HL-60 (cell line): ENCODE data around the gene PPP1R16B.

Experiments
- DNase-seq, 2 experiments: peaks; one replicate each; pipeline ENCODE4 v3.0.0-alpha.2; 2010 to 2020; ENCODE audit warnings: low read depth in 1 of 2, low spot score in 1 of 2
- H3K27ac ChIP-seq: fragments of 250-450 bp; sonication (Bioruptor Pico); replicated peaks from 2 replicates; pipeline ENCODE4 v1.5.1; 2020; ENCODE audit warnings: mild to moderate bottlenecking, moderate library complexity
- H3K27me3 ChIP-seq: fragments of 250-450 bp; sonication (Bioruptor Pico); 2 replicates; pipeline ENCODE4 v1.5.1; 2021; ENCODE audit warnings: mild to moderate bottlenecking, moderate library complexity; ENCODE audit not compliant: insufficient read depth, poor library complexity, severe bottlenecking
- H3K4me3 ChIP-seq: replicated peaks from 2 replicates; pipeline ENCODE4 v1.5.1; 2011; ENCODE audit warnings: mild to moderate bottlenecking, control low read depth, low read length; ENCODE audit not compliant: insufficient read depth
- GABPA ChIP-seq: IDR thresholded peaks from 2 replicates; pipeline ENCODE4 v1.6.1; 2012; ENCODE audit warnings: low read depth
- POLR2AphosphoS5 ChIP-seq: IDR thresholded peaks from 2 replicates; pipeline ENCODE4 v1.6.1; 2012; ENCODE audit warnings: low read depth
- SPI1 ChIP-seq: IDR thresholded peaks from 2 replicates; pipeline ENCODE4 v1.6.1; 2012; ENCODE audit warnings: low read depth, mild to moderate bottlenecking, borderline replicate concordance
- TF ChIP-seq, protein P1 (sequence below): IDR thresholded peaks from one replicate; pipeline ENCODE4 v1.5.1; 2011; ENCODE audit warnings: low read length, control low read depth, inconsistent platforms; ENCODE audit not compliant: insufficient read depth
- TF ChIP-seq, protein P2 (sequence below): IDR thresholded peaks from 2 replicates; pipeline ENCODE4 v1.6.1; 2012; ENCODE audit warnings: low read depth; ENCODE audit not compliant: insufficient replicate concordance

The PPP1R16B gene

DNA sequence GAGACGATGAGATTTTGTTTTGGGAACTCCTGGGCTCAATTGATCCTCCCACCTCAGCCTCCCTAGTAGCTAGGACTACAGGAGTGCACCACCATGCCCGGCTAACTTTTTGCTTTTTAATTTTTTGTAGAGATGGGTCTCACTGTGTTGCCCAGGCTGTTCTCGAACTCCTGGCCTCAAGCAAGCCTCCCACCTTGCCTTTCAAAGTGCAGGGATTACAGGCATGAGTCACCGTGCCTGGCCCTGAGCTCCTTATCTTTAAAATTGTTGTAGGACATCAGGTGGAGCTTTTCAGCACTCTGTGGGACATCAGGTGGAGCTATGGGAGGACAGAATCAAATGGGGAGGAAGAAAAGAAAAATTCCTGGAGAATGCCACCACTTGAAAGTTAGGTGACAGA is 44.5 kb upstream of the PPP1R16B start:
- H3K4me3 ChIP-seq = no peak overlapping the region
- H3K27ac ChIP-seq = no peak overlapping the region
- no peaks in the 10 kb centered on the region for H3K27me3 ChIP-seq
- no peak for DNase-seq
- TF ChIP-seq SPI1 = no peak
- TF ChIP-seq, protein P1, sequence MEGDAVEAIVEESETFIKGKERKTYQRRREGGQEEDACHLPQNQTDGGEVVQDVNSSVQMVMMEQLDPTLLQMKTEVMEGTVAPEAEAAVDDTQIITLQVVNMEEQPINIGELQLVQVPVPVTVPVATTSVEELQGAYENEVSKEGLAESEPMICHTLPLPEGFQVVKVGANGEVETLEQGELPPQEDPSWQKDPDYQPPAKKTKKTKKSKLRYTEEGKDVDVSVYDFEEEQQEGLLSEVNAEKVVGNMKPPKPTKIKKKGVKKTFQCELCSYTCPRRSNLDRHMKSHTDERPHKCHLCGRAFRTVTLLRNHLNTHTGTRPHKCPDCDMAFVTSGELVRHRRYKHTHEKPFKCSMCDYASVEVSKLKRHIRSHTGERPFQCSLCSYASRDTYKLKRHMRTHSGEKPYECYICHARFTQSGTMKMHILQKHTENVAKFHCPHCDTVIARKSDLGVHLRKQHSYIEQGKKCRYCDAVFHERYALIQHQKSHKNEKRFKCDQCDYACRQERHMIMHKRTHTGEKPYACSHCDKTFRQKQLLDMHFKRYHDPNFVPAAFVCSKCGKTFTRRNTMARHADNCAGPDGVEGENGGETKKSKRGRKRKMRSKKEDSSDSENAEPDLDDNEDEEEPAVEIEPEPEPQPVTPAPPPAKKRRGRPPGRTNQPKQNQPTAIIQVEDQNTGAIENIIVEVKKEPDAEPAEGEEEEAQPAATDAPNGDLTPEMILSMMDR = no peak
- no peak for TF ChIP-seq POLR2AphosphoS5
- TF ChIP-seq, protein P2, sequence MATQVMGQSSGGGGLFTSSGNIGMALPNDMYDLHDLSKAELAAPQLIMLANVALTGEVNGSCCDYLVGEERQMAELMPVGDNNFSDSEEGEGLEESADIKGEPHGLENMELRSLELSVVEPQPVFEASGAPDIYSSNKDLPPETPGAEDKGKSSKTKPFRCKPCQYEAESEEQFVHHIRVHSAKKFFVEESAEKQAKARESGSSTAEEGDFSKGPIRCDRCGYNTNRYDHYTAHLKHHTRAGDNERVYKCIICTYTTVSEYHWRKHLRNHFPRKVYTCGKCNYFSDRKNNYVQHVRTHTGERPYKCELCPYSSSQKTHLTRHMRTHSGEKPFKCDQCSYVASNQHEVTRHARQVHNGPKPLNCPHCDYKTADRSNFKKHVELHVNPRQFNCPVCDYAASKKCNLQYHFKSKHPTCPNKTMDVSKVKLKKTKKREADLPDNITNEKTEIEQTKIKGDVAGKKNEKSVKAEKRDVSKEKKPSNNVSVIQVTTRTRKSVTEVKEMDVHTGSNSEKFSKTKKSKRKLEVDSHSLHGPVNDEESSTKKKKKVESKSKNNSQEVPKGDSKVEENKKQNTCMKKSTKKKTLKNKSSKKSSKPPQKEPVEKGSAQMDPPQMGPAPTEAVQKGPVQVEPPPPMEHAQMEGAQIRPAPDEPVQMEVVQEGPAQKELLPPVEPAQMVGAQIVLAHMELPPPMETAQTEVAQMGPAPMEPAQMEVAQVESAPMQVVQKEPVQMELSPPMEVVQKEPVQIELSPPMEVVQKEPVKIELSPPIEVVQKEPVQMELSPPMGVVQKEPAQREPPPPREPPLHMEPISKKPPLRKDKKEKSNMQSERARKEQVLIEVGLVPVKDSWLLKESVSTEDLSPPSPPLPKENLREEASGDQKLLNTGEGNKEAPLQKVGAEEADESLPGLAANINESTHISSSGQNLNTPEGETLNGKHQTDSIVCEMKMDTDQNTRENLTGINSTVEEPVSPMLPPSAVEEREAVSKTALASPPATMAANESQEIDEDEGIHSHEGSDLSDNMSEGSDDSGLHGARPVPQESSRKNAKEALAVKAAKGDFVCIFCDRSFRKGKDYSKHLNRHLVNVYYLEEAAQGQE = no peak
- no peak for TF ChIP-seq GABPA

GRCh38 chr20:38762174-38762573 is 43.3 kb upstream of the PPP1R16B start:
- Histone ChIP-seq H3K27ac (no peak overlapping the region), H3K27me3 (no peaks in the 10 kb centered on the region), H3K4me3 (no peak overlapping the region)
- TF ChIP-seq SPI1 = no peak
- TF ChIP-seq, protein P2 = no peak
- TF ChIP-seq, protein P1 = no peak
- no peak for TF ChIP-seq POLR2AphosphoS5
- no peak for TF ChIP-seq GABPA
- no peak for DNase-seq

GRCh38 chr20:38763616-38764015 is 41.9 kb upstream of the PPP1R16B start:
- no peak overlapping the region for H3K27ac ChIP-seq

More at GRCh38 chr20:38763616-38764015, 41.9 kb upstream of the PPP1R16B start:
- no peaks in the 10 kb centered on the region for H3K27me3 ChIP-seq
- no peak overlapping the region for H3K4me3 ChIP-seq
- no peak for DNase-seq
- no peak for TF ChIP-seq POLR2AphosphoS5
- TF ChIP-seq, protein P2 = no peak
- TF ChIP-seq GABPA = no peak
- TF ChIP-seq, protein P1 = no peak
- TF ChIP-seq SPI1 = no peak
